Measurements from ENCODE around the gene AHCYL2.

DNA sequence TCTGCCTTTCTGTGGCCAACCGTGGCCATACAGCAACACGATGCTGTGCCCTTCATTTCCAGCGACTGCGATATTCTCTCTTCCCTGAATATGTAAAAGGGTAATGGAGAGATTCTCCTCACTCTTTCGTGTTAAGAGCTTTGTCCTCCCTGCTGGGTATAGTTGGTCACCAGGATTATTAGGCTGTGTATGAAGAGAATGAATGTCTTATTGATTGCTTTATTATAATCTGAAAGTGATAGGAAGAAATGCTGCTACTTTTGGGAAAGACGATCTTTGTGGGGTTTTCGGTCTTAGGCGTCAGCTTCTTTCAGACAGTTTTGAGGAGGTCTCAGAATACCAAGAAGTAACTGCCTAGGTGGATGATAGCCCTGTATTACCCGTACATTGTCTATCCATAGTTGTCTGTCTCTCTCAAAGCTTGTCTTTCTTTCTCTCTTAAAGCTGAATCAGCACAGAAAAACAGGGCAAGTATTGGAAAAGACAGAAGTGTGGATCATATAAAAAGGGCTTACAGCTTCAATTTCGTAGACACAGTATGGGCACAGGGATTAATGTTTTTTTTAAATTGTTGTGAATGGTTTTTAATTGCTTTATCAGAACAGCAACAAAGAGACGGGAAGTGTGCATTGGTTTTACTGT is 1.2 kb downstream of the AHCYL2 start:
- TF ChIP-seq CTCF (IDR thresholded peaks at IDR 0.05; ENCODE audit: insufficient read depth, low read length) (no peak), SPI1 (IDR thresholded peaks at IDR 0.05; ENCODE audit: borderline replicate concordance, low read depth) (no peak), POLR2AphosphoS5 (IDR thresholded peaks at IDR 0.05; ENCODE audit: low read depth) (no peak)
- TF ChIP-seq, protein P1, sequence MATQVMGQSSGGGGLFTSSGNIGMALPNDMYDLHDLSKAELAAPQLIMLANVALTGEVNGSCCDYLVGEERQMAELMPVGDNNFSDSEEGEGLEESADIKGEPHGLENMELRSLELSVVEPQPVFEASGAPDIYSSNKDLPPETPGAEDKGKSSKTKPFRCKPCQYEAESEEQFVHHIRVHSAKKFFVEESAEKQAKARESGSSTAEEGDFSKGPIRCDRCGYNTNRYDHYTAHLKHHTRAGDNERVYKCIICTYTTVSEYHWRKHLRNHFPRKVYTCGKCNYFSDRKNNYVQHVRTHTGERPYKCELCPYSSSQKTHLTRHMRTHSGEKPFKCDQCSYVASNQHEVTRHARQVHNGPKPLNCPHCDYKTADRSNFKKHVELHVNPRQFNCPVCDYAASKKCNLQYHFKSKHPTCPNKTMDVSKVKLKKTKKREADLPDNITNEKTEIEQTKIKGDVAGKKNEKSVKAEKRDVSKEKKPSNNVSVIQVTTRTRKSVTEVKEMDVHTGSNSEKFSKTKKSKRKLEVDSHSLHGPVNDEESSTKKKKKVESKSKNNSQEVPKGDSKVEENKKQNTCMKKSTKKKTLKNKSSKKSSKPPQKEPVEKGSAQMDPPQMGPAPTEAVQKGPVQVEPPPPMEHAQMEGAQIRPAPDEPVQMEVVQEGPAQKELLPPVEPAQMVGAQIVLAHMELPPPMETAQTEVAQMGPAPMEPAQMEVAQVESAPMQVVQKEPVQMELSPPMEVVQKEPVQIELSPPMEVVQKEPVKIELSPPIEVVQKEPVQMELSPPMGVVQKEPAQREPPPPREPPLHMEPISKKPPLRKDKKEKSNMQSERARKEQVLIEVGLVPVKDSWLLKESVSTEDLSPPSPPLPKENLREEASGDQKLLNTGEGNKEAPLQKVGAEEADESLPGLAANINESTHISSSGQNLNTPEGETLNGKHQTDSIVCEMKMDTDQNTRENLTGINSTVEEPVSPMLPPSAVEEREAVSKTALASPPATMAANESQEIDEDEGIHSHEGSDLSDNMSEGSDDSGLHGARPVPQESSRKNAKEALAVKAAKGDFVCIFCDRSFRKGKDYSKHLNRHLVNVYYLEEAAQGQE (IDR thresholded peaks at IDR 0.05; ENCODE audit: insufficient replicate concordance, low read depth) = no peak
